ENCODE data around the gene DBF4.
"Not testable (repeated sequence)": the region's sequence is repeated elsewhere in the genome, so short reads cannot be mapped to it uniquely, and the experiment has no call there.

The DBF4 gene

GRCh38 chr7:87885018-87885417 is 8.7 kb downstream of the DBF4 start:
- no peak for DNase-seq

- no peak for DNase-seq
These were observed 10.6 kb downstream of the DBF4 start for GRCh38 chr7:87886875-87887274.

- DNase-seq = no peak
These were observed 19.1 kb downstream of the DBF4 start for GRCh38 chr7:87895363-87895762.

GRCh38 chr7:87899255-87899654 is 23.0 kb downstream of the DBF4 start:
- no peak for DNase-seq

GRCh38 chr7:87907136-87907906 is 31.0 kb downstream of the DBF4 start:
- not testable (repeated sequence) for DNase-seq

GRCh38 chr7:87908814-87909213 is 32.5 kb downstream of the DBF4 start:
- not testable (repeated sequence) for DNase-seq

GRCh38 chr7:87912121-87912520 is 35.8 kb downstream of the DBF4 start:
- no peak for DNase-seq

- DNase-seq = no peak
These were observed 42.4 kb downstream of the DBF4 start for GRCh38 chr7:87918740-87919139.

- no peak for DNase-seq
These were observed 43.6 kb downstream of the DBF4 start for GRCh38 chr7:87919875-87920274.

- DNase-seq = no peak
These were observed 44.3 kb downstream of the DBF4 start for GRCh38 chr7:87920578-87920977.

GRCh38 chr7:87922759-87923395 is 46.6 kb downstream of the DBF4 start:
- DNase-seq = not testable (repeated sequence)

GRCh38 chr7:87926581-87927461 is 50.5 kb downstream of the DBF4 start:
- DNase-seq = no peak

GRCh38 chr7:87933605-87933952 is 57.3 kb downstream of the DBF4 start:
- no peak for DNase-seq

GRCh38 chr7:87933953-87934698 is 57.8 kb downstream of the DBF4 start, which contains the start of gene ADAM22:
Gene ADAM22, plus strand, starts transcription at chr7:87934251. Its CDS starts 215 bp downstream, at chr7:87934466.
- DNase-seq = peak; percentile 89

GRCh38 chr7:87934699-87935383 is 58.5 kb downstream of the DBF4 start:
- DNase-seq = no peak

GRCh38 chr7:87935384-87935706 is 59.1 kb downstream of the DBF4 start:
- no peak for DNase-seq

GRCh38 chr7:87941138-87941537 is 64.8 kb downstream of the DBF4 start:
- DNase-seq = no peak

GRCh38 chr7:87944547-87944946 is 68.3 kb downstream of the DBF4 start:
- no peak for DNase-seq

- not testable (repeated sequence) for DNase-seq
These were observed 69.6 kb downstream of the DBF4 start for GRCh38 chr7:87945926-87946325.

- no peak for DNase-seq
These were observed 72.1 kb downstream of the DBF4 start for GRCh38 chr7:87948371-87948770.

Measured in NCI-H1417 treated with DMSO at 0.1 percent for 48 hours (cell line).